Right lobe of liver (tissue), 4 donors: ENCODE measurements around the gene EPGN.

Experiments used
- POLR2A ChIP-seq: fragments of 450-650 bp; IDR thresholded peaks from one replicate; pipeline ENCODE4 v1.6.1; 2017; ENCODE audit warnings: antibody characterized with exemption, mild to moderate bottlenecking
- TF ChIP-seq, protein P1 (sequence below), 4 donors: fragments of 200-600 bp in 3 of 4; fragments of 450-650 bp in 1 of 4; IDR thresholded peaks; one replicate each; pipeline versions ENCODE4 v1.5.1 to v1.8.0; 2016 to 2022; ENCODE audit warnings: antibody characterized with exemption in 4 of 4, mild to moderate bottlenecking in 2 of 4
- donor health status: DM: no; HTN: no; CAD: no.
- donor health status: DM: no; HTN: no; CAD: no.
- donor health status: DM: no; HTN: yes; CAD: no.

DNA sequence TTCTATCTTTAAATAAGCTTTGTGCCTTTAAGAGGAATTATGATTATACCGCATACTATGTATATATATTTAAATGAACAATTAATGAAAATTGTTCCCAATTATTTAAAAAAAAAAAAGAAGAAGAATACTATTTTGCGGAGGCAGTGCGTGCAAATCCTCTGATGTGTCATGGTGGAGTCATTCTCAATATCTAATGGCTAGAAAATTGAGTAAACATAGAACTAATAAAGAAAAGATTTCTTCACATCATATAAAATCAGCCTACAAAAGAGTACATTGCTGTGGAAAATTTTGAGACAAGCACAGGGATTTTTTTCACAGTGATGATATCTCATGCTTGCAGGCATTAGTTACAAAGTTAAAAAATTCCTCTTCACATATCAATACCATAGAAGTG, 54.1 kb downstream of the EPGN start:
- TF ChIP-seq, protein P1, sequence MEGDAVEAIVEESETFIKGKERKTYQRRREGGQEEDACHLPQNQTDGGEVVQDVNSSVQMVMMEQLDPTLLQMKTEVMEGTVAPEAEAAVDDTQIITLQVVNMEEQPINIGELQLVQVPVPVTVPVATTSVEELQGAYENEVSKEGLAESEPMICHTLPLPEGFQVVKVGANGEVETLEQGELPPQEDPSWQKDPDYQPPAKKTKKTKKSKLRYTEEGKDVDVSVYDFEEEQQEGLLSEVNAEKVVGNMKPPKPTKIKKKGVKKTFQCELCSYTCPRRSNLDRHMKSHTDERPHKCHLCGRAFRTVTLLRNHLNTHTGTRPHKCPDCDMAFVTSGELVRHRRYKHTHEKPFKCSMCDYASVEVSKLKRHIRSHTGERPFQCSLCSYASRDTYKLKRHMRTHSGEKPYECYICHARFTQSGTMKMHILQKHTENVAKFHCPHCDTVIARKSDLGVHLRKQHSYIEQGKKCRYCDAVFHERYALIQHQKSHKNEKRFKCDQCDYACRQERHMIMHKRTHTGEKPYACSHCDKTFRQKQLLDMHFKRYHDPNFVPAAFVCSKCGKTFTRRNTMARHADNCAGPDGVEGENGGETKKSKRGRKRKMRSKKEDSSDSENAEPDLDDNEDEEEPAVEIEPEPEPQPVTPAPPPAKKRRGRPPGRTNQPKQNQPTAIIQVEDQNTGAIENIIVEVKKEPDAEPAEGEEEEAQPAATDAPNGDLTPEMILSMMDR (IDR thresholded peaks at IDR 0.05), result no peak
- TF ChIP-seq POLR2A, result no peak
